Activated B cell treated with CpG ODN at 0.5 μM for 24 hours (primary cell): Measurements from ENCODE around the gene PURA. TPM values are rescaled to one million over a fixed set of nuclear protein-coding genes. Genes with fewer than 3 reads are reported as not detected.

ENCODE experiments used
- ATAC-seq: fragments of 200-7000 bp; cut with Tn5 transposase; one replicate; pipeline ENCODE4 v1.10.0; 2021; ENCODE audit warnings: low read depth, mild to moderate bottlenecking, moderate library complexity
- CTCF ChIA-PET: fragments of 350-600 bp; sonication (Branson Sonifier 250); formaldehyde crosslinking; loops from one replicate; lab custom pipeline; 2021; ENCODE audit warnings: antibody characterized with exemption; lab: Charles Lee
- POLR2A ChIA-PET: fragments of 350-600 bp; sonication (Branson Sonifier 250); formaldehyde crosslinking; loops from one replicate; lab custom pipeline; 2021; ENCODE audit warnings: antibody characterized with exemption; lab: Charles Lee
- DNase-seq: peaks from one replicate; pipeline ENCODE4 v3.0.0; 2022
- H3K27ac Mint-ChIP-seq: one replicate; pipeline ENCODE4 v1.8.0; 2020; ENCODE audit warnings: mixed read lengths
- H3K27me3 Mint-ChIP-seq: one replicate; pipeline ENCODE4 v1.8.0; 2021; ENCODE audit warnings: mixed read lengths
- H3K36me3 Mint-ChIP-seq: one replicate; pipeline ENCODE4 v1.8.0; 2021; ENCODE audit warnings: low read depth, mixed read lengths
- H3K4me1 Mint-ChIP-seq: one replicate; pipeline ENCODE4 v1.8.0; 2021; ENCODE audit warnings: mixed read lengths
- H3K4me3 Mint-ChIP-seq: one replicate; pipeline ENCODE4 v1.8.0; 2020; ENCODE audit warnings: mild to moderate bottlenecking, mixed read lengths
- H3K9me3 Mint-ChIP-seq: one replicate; pipeline ENCODE4 v1.8.0; 2020; ENCODE audit warnings: mixed read lengths
- intact Hi-C: fragments of 100-400 bp; cut with micrococcal nuclease; formaldehyde crosslinking; loops from one replicate; pipeline ENCODE4 v1.15.1; 2024
- total RNA-seq: library from RNA; stranded (reverse); gene quantifications from 2 replicates; pipeline ENCODE4 v1.2.3, GENCODE V29; 2022
- TF ChIP-seq, protein P1 (sequence below): fragments of 200-600 bp; IDR thresholded peaks from one replicate; pipeline ENCODE4 v1.8.0; 2022; ENCODE audit warnings: antibody characterized with exemption, mild to moderate bottlenecking

PURA gene
- total RNA-seq, 1 donor from 2014 or later: 14.9 TPM

- TF ChIP-seq, protein P1, sequence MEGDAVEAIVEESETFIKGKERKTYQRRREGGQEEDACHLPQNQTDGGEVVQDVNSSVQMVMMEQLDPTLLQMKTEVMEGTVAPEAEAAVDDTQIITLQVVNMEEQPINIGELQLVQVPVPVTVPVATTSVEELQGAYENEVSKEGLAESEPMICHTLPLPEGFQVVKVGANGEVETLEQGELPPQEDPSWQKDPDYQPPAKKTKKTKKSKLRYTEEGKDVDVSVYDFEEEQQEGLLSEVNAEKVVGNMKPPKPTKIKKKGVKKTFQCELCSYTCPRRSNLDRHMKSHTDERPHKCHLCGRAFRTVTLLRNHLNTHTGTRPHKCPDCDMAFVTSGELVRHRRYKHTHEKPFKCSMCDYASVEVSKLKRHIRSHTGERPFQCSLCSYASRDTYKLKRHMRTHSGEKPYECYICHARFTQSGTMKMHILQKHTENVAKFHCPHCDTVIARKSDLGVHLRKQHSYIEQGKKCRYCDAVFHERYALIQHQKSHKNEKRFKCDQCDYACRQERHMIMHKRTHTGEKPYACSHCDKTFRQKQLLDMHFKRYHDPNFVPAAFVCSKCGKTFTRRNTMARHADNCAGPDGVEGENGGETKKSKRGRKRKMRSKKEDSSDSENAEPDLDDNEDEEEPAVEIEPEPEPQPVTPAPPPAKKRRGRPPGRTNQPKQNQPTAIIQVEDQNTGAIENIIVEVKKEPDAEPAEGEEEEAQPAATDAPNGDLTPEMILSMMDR: no peak
- ChIA-PET POLR2A (no interaction called here), CTCF (no interaction called here)
- ATAC-seq (no peak), DNase-seq (no peak)
- Mint-ChIP-seq H3K27me3 (peaks cover 20% of the 10 kb centered on the region), H3K4me3 (no peak overlapping the region), H3K27ac (no peak overlapping the region), H3K9me3 (peaks cover 17% of the 10 kb centered on the region), H3K4me1 (no peaks in the 10 kb centered on the region), H3K36me3 (peaks cover 7% of the 10 kb centered on the region)
- intact Hi-C loops: no loop called here
These were observed 20.7 kb upstream of the PURA start for GRCh38 chr5:140093179-140093578.

- ChIA-PET CTCF (no interaction called here), POLR2A (no interaction called here)
- no peak for DNase-seq
- no peak overlapping the region for H3K4me3 Mint-ChIP-seq
- H3K9me3 Mint-ChIP-seq: peaks cover 17% of the 10 kb centered on the region
- H3K27me3 Mint-ChIP-seq: peaks cover 20% of the 10 kb centered on the region
- peaks cover 7% of the 10 kb centered on the region for H3K36me3 Mint-ChIP-seq
- ATAC-seq: no peak
- TF ChIP-seq, protein P1: no peak
- H3K27ac Mint-ChIP-seq: no peak overlapping the region
- intact Hi-C loops: no loop called here
- H3K4me1 Mint-ChIP-seq: no peaks in the 10 kb centered on the region
These were observed 20.0 kb upstream of the PURA start for GRCh38 chr5:140093866-140094265.

DNA sequence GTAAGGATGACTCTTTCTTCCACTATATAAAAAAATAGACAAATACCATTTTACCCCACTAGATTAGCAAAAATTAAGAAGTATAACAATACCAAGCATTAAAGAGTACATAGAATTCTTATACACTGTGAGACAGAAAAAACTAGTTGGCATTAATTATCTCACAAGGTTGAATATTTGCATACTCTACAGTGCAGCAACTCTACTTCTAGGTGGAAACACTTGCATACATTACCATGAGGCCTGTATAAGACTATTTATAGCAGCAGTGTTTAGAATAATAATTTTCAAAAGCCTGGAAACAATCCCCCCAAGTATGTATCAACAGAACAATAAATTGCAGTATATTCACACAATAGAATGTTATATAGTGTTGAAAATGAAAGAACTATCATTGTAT, 19.0 kb upstream of the PURA start:
- POLR2A ChIA-PET: no interaction called here
- peaks cover 16% of the 10 kb centered on the region for H3K27me3 Mint-ChIP-seq
- peaks cover 13% of the 10 kb centered on the region for H3K9me3 Mint-ChIP-seq
- CTCF ChIA-PET: no interaction called here
- intact Hi-C loops: no loop called here
- H3K36me3 Mint-ChIP-seq: peaks cover 7% of the 10 kb centered on the region
- ATAC-seq (no peak), DNase-seq (no peak)
- H3K4me3 Mint-ChIP-seq: no peak overlapping the region
- TF ChIP-seq, protein P1: no peak
- no peaks in the 10 kb centered on the region for H3K4me1 Mint-ChIP-seq
- H3K27ac Mint-ChIP-seq: no peak overlapping the region

DNA sequence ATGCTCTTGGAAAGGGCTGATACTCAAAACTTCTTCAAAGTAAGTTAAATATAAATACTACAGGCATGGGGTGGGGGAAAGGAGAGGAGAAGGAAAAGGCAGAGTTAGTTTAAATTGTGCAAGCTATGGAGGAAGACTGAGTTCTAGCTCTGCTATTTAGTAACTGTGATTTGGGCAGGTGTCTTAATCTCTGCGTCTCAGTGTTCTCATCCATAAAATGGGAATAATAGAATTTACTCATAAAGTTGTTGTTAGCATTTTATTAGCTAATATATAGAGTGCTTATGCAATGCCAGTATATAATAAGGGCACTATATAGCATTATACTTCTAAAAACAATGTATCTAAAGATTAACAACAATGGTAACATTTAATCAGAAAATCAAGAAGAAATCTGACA, 12.7 kb upstream of the PURA start:
- H3K4me1 Mint-ChIP-seq: no peaks in the 10 kb centered on the region
- TF ChIP-seq, protein P1: no peak

GRCh38 chr5:140103154-140103553, 10.8 kb upstream of the PURA start:
- ATAC-seq: no peak
- Mint-ChIP-seq H3K4me3 (no peak overlapping the region), H3K9me3 (peaks cover 3% of the 10 kb centered on the region), H3K4me1 (peaks cover 12% of the 10 kb centered on the region), H3K27me3 (peaks cover 20% of the 10 kb centered on the region), H3K27ac (no peak overlapping the region), H3K36me3 (peaks cover 3% of the 10 kb centered on the region)
- ChIA-PET POLR2A (no interaction called here), CTCF (interaction anchor here (1.0 to 1.4 kb wide), 2 partner anchors 10 to 42 kb away, joined by 3 read pairs; partner anchors contain the start of gene PURA)
- TF ChIP-seq, protein P1: no peak
- intact Hi-C loops: loop anchor here (10.0 kb wide), 1 partner anchor 1528 kb away; the partner anchor contains the start of gene HSPA9
- no peak for DNase-seq

More for the DNA sequence above, 12.7 kb upstream of the PURA start:
- no peak overlapping the region for H3K4me3 Mint-ChIP-seq
- intact Hi-C loops: loop anchor here (10.0 kb wide), 1 partner anchor 1526 kb away; the partner anchor contains the start of gene HSPA9
- peaks cover 3% of the 10 kb centered on the region for H3K9me3 Mint-ChIP-seq
- no peak for DNase-seq
- no peaks in the 10 kb centered on the region for H3K36me3 Mint-ChIP-seq
- no peak for ATAC-seq
- POLR2A ChIA-PET: no interaction called here
- CTCF ChIA-PET: no interaction called here
- H3K27ac Mint-ChIP-seq: no peak overlapping the region
- peaks cover 21% of the 10 kb centered on the region for H3K27me3 Mint-ChIP-seq
